ENCODE measurements around the gene MLPH.
A peak's percentile ranks its signal among the peaks of the same experiment; 100 is the strongest.
"Not testable (repeated sequence)": the region's sequence is repeated elsewhere in the genome, so short reads cannot be mapped to it uniquely, and the experiment has no call there.

The MLPH gene

GRCh38 chr2:237588044-237588696 lies 101.1 kb downstream of the MLPH start:
- no peak for DNase-seq (ENCODE audit: low read depth)

GRCh38 chr2:237590272-237591140 lies 103.5 kb downstream of the MLPH start, which contains the start of gene RAB17:
Gene RAB17 (minus strand): TSS chr2:237590734. CDS start chr2:237586154, 4,580 bp downstream.
- DNase-seq (ENCODE audit: low read depth), result no peak

GRCh38 chr2:237591141-237591881 lies 104.3 kb downstream of the MLPH start:
- no peak for DNase-seq (ENCODE audit: low read depth)

- no peak for DNase-seq (ENCODE audit: low read depth)
Observed at GRCh38 chr2:237592425-237592980, 105.5 kb downstream of the MLPH start.

GRCh38 chr2:237593036-237593435 lies 106.0 kb downstream of the MLPH start:
- DNase-seq (ENCODE audit: low read depth), result no peak

GRCh38 chr2:237593596-237594320 lies 106.7 kb downstream of the MLPH start:
- DNase-seq (ENCODE audit: low read depth), result no peak

GRCh38 chr2:237594514-237594871 lies 107.4 kb downstream of the MLPH start:
- no peak for DNase-seq (ENCODE audit: low read depth)

- not testable (repeated sequence) for DNase-seq (ENCODE audit: low read depth)
Observed at GRCh38 chr2:237595829-237596519, 108.9 kb downstream of the MLPH start.

GRCh38 chr2:237596520-237597195 lies 109.6 kb downstream of the MLPH start:
- no peak for DNase-seq (ENCODE audit: low read depth)

GRCh38 chr2:237597196-237598145 lies 110.4 kb downstream of the MLPH start:
- no peak for DNase-seq (ENCODE audit: low read depth)

GRCh38 chr2:237598468-237599208 lies 111.6 kb downstream of the MLPH start:
- DNase-seq (ENCODE audit: low read depth), result no peak

GRCh38 chr2:237599465-237600110 lies 112.5 kb downstream of the MLPH start:
- DNase-seq (ENCODE audit: low read depth), result no peak

GRCh38 chr2:237600205-237600846 lies 113.3 kb downstream of the MLPH start:
- DNase-seq (ENCODE audit: low read depth), result peak; percentile 41

- DNase-seq (ENCODE audit: low read depth), result no peak
Observed at GRCh38 chr2:237601453-237602116, 114.5 kb downstream of the MLPH start.

GRCh38 chr2:237602409-237602808 lies 115.4 kb downstream of the MLPH start:
- no peak for DNase-seq (ENCODE audit: low read depth)

GRCh38 chr2:237603049-237603717 lies 116.1 kb downstream of the MLPH start:
- no peak for DNase-seq (ENCODE audit: low read depth)
